Glutamatergic neuron (in vitro differentiated cells): Measurements from ENCODE around the gene HOXB9. TPM values are rescaled to one million over a fixed set of nuclear protein-coding genes. Genes with fewer than 3 reads are reported as not detected.

Experiments used
- DNase-seq: peaks from one replicate; pipeline ENCODE4 v3.0.0; 2022
- H3K27ac Mint-ChIP-seq: one replicate; pipeline ENCODE4 v1.8.0; 2020; ENCODE audit warnings: mild to moderate bottlenecking, mixed read lengths, inconsistent platforms; ENCODE audit not compliant: unreplicated experiment
- H3K27me3 Mint-ChIP-seq: one replicate; pipeline ENCODE4 v1.8.0; 2020; ENCODE audit warnings: mild to moderate bottlenecking, moderate library complexity, mixed read lengths, inconsistent platforms; ENCODE audit not compliant: unreplicated experiment
- H3K36me3 Mint-ChIP-seq: one replicate; pipeline ENCODE4 v1.8.0; 2020; ENCODE audit warnings: mild to moderate bottlenecking, mixed read lengths, inconsistent platforms; ENCODE audit not compliant: unreplicated experiment
- H3K4me1 Mint-ChIP-seq: one replicate; pipeline ENCODE4 v1.8.0; 2020; ENCODE audit warnings: mild to moderate bottlenecking, low read depth, mixed read lengths, inconsistent platforms; ENCODE audit not compliant: unreplicated experiment
- H3K4me3 Mint-ChIP-seq: one replicate; pipeline ENCODE4 v1.8.0; 2020; ENCODE audit warnings: mild to moderate bottlenecking, mixed read lengths, inconsistent platforms; ENCODE audit not compliant: unreplicated experiment
- H3K9me3 Mint-ChIP-seq: one replicate; pipeline ENCODE4 v1.8.0; 2020; ENCODE audit warnings: mild to moderate bottlenecking, moderate library complexity, mixed read lengths, inconsistent platforms; ENCODE audit not compliant: unreplicated experiment
- total RNA-seq: library from RNA; stranded (reverse); fragmentation: NEBNext Ultra II Directional; extraction: Animal tissue kit (Norgen Biotek cat#: 25700); gene quantifications from one replicate; pipeline ENCODE4 v1.2.1, GENCODE V29; 2021; ENCODE audit not compliant: unreplicated experiment
- TF ChIP-seq, protein P1 (sequence below): fragments of 200-600 bp; sonication (generic); IDR thresholded peaks from one replicate; pipeline ENCODE4 v1.5.0; 2021; ENCODE audit not compliant: partially characterized antibody, unreplicated experiment

The HOXB9 gene
- total RNA-seq, 1 donor from 2014 or later: not detected

DNA sequence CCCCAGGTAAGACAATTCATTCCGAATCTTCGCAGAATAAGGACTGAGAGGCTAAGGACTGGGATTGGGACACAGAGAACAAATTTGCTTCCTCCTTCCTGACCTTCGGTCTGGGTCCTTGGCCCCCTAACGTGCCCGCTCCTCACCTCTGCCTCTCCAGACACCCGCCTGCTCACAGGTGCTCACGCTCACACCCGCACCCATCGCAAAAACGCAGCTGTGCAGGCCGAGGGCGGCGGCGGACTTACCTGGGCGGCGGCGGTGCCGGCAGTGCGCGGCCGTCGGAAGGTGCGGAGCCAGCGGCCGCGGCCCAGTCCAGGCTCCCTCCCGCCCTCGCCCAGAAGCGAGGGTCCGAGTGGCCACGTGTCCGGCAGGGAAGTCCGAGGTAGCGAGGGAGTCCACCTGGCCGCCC is 7.1 kb upstream of the HOXB9 start:
- Mint-ChIP-seq H3K4me1 (no peaks in the 10 kb centered on the region), H3K27ac (no peak overlapping the region), H3K27me3 (peaks cover 40% of the 10 kb centered on the region), H3K9me3 (peaks cover 5% of the 10 kb centered on the region), H3K36me3 (no peaks in the 10 kb centered on the region), H3K4me3 (no peak overlapping the region)
- TF ChIP-seq, protein P1, sequence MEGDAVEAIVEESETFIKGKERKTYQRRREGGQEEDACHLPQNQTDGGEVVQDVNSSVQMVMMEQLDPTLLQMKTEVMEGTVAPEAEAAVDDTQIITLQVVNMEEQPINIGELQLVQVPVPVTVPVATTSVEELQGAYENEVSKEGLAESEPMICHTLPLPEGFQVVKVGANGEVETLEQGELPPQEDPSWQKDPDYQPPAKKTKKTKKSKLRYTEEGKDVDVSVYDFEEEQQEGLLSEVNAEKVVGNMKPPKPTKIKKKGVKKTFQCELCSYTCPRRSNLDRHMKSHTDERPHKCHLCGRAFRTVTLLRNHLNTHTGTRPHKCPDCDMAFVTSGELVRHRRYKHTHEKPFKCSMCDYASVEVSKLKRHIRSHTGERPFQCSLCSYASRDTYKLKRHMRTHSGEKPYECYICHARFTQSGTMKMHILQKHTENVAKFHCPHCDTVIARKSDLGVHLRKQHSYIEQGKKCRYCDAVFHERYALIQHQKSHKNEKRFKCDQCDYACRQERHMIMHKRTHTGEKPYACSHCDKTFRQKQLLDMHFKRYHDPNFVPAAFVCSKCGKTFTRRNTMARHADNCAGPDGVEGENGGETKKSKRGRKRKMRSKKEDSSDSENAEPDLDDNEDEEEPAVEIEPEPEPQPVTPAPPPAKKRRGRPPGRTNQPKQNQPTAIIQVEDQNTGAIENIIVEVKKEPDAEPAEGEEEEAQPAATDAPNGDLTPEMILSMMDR: no peak
- DNase-seq: no peak

DNA sequence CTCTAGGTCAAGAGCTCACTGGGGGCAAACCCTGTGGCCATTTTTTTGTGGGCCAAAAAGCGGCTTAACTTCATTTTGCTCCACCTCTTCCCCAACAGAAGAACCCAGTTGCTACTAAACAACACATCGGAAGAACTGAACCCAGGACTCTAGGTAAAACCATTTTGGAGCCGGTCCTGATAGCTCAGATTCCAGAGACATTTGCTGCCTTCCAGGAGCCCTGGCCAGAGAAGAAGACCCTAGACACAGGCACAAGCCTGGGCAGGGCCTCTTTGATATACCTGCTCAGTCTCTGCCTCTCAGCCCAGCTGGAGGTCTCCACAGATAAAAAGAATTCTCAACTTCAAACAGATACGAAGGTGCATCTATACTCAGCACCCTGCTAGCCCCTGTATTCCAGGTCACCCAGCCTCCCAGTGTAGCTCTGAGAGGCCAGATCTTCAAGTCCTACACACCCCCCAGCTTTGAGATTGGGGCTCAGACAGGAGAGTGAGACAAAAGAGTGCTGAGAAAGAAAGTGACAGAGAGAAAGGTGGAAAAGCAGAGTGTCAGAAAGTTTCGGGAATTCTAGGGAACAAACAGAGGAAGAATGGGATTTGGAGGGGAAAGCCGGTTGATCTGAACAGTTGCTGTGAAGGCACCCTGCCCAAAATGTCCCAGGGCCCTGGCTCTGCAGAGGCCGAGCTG is 6.6 kb upstream of the HOXB9 start:
- DNase-seq: no peak
- H3K36me3 Mint-ChIP-seq: no peaks in the 10 kb centered on the region
- no peak overlapping the region for H3K4me3 Mint-ChIP-seq
- peaks cover 6% of the 10 kb centered on the region for H3K9me3 Mint-ChIP-seq
- peaks cover 43% of the 10 kb centered on the region for H3K27me3 Mint-ChIP-seq
- TF ChIP-seq, protein P1: no peak
- no peak overlapping the region for H3K27ac Mint-ChIP-seq
- no peaks in the 10 kb centered on the region for H3K4me1 Mint-ChIP-seq

DNA sequence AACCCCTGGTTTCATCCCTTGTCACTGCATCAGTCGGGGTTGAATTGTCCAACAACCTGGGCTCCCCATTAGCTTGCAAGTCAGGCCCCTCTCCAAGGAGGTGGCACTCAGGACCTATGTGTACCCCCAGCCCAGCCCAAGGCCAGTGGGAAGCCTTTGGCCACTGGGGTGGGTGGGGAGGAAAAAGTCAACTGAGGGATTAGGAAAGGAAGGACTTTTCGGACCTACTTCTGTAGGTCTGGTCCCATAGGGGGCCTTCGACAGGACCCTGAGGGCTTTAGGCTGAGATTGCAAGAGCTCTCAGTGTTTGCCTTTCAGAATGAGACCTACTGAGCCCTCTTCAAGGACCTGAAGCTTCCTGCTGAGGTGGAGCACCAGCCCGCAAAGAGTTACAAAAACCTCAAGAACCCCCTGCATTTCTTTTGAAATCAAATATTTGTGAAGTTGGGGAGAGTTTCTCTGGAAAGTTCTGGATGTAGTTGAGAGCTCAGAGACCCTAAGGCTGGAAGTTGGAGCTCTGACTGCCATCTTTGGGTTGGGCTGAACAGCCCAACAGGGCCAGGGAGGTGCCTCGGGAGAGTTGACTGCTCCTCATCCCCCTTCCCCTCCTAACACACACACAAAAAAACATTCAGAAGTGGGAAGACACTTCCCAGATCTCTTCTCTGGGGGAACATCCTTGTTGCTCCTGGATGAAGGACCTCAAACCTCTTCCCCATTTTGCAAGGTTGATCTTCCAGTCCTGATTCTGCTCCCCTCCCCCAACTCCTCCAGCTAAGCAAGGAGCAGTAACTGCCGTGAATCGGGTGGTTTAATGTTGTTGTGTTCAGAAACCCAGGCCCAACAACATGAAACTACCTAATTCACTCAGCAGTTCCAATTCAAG is 5.8 kb upstream of the HOXB9 start:
- no peaks in the 10 kb centered on the region for H3K36me3 Mint-ChIP-seq

DNA sequence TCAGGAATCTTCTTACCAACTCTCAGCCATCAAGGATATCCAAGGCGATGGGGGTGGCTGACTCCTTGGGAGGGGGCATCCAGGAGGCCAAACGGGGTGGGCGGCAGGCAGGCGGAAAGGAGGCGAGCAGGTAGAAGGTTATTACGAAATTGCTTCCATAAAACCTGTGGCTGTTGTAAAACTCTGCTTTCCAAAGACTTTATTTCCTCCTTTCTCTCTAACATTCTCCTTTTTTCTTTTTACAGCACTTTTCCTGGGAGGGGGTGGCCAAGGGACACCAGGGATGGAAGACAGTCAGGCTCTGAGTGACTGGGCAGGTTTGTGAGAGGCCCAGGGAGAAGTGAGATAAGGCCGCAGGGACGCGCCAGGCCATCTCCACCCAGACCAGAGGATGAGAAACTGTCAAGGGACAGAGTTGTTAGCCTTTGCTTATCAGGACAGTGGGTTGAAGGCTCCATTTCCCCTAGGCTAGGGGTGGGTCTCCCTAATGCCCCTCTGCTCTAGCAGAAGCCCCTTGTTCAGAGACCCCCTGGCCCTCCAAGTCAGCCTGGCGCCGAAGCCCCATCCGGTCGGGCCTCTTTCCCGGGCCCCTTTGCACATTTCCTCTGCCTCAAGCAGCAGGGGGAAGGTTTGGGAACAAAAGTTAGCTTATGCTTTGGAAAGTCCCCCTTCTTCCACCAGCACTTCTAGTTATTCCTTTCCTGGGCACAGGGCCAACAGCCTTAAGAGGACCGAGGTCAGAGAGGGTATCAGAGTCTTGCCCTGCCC is 5.0 kb upstream of the HOXB9 start:
- DNase-seq: no peak
- TF ChIP-seq, protein P1: no peak
- Mint-ChIP-seq H3K27me3 (peaks cover 34% of the 10 kb centered on the region), H3K4me3 (no peak overlapping the region), H3K27ac (no peak overlapping the region), H3K9me3 (peaks cover 6% of the 10 kb centered on the region), H3K4me1 (no peaks in the 10 kb centered on the region), H3K36me3 (no peaks in the 10 kb centered on the region)

More for the DNA sequence above, 5.8 kb upstream of the HOXB9 start:
- Mint-ChIP-seq H3K4me1 (no peaks in the 10 kb centered on the region), H3K27me3 (peaks cover 41% of the 10 kb centered on the region), H3K9me3 (peaks cover 6% of the 10 kb centered on the region), H3K27ac (no peak overlapping the region), H3K4me3 (no peak overlapping the region)
- TF ChIP-seq, protein P1: no peak
- DNase-seq: no peak
